Measurements from ENCODE around the gene B3GNT4. TPM values are rescaled to one million over a fixed set of nuclear protein-coding genes. Genes with fewer than 3 reads are reported as not detected.

The B3GNT4 gene
- total and polyA plus RNA-seq, 8 donors: 0.58 to 0.81 (median 0.62) TPM; not detected in 4

GRCh38 chr12:122167356-122167925 is 36.1 kb upstream of the B3GNT4 start:
- intact Hi-C loops (cut with DNase I; ENCODE audit: low total_unique reads): no loop called here
- WGBS, 5 donors: 71 to 82% (median 81%) methylated on average over 10 of the region's 10 CpGs
- no peaks in the 10 kb centered on the region for H3K36me3 ChIP-seq
- H3K4me3 ChIP-seq: no peak overlapping the region
- TF ChIP-seq POLR2A (IDR thresholded peaks at IDR 0.05): no peak
- TF ChIP-seq EP300 (IDR thresholded peaks at IDR 0.05): no peak
- no peak for TF ChIP-seq CTCF (IDR thresholded peaks at IDR 0.05)
- TF ChIP-seq POLR2AphosphoS5 (IDR thresholded peaks at IDR 0.05): no peak
- H3K9me3 ChIP-seq: no peaks in the 10 kb centered on the region
- H3K27ac ChIP-seq: no peak overlapping the region
- H3K4me1 ChIP-seq: no peaks in the 10 kb centered on the region
- peaks cover 0 to 17% (median 0%) of the 10 kb centered on the region in 3 donors for H3K27me3 ChIP-seq
- DNase-seq: no peak

DNA sequence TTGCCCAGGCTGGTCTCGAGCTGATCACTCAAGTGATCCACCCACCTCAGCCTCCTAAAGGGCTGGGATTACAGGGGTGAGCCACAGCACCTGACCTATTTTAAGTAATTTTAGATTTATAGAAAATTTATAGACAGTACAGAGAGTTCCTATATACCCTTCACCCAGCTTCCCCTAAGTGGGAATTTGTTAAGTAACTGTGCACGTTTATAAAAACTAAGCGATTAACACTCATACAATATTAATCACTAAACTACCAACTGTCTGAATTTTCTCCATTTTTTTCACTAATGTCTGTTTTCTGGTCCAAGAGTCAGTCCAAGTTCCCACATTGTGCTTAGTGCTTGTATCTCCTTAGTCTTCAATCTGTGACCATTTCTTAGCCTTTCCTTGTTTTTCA is 35.0 kb upstream of the B3GNT4 start:
- no peak overlapping the region for H3K4me3 ChIP-seq
- intact Hi-C loops (cut with DNase I; ENCODE audit: low total_unique reads): no loop called here
- no peaks in the 10 kb centered on the region for H3K9me3 ChIP-seq
- WGBS, 5 donors: 89 to 100% (median 91%) methylated on average over 3 of the region's 3 CpGs
- TF ChIP-seq POLR2AphosphoS5 (IDR thresholded peaks at IDR 0.05): no peak
- TF ChIP-seq CTCF (IDR thresholded peaks at IDR 0.05): no peak
- no peak for TF ChIP-seq EP300 (IDR thresholded peaks at IDR 0.05)
- no peak for TF ChIP-seq POLR2A (IDR thresholded peaks at IDR 0.05)
- DNase-seq: no peak
- peaks cover 0 to 17% (median 0%) of the 10 kb centered on the region in 3 donors for H3K27me3 ChIP-seq
- no peaks in the 10 kb centered on the region for H3K36me3 ChIP-seq
- H3K27ac ChIP-seq: no peak overlapping the region
- no peaks in the 10 kb centered on the region for H3K4me1 ChIP-seq

DNA sequence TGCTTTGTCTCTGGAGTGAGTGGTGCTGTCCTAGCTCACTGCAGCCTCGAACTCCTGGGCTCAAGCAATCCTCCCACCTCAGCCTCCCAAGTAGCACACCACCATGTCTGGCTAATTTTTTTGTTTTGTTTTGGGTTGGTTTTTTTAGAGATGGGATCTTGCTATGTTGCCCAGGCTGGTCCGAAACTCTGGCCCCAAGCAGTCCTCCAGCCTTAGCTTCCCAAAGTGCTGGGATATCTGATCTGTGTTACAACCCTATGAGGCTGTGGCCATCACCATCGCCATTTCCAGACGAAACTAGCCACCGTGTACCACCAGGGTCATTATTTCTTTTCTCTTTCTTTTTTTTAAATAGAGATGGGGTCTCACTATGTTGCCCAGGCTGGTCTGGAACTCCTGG is 32.1 kb upstream of the B3GNT4 start:
- no peak for DNase-seq
- intact Hi-C loops (cut with DNase I; ENCODE audit: low total_unique reads): no loop called here
- no peaks in the 10 kb centered on the region for H3K36me3 ChIP-seq
- TF ChIP-seq EP300 (IDR thresholded peaks at IDR 0.05): no peak
- no peak for TF ChIP-seq POLR2A (IDR thresholded peaks at IDR 0.05)
- TF ChIP-seq POLR2AphosphoS5 (IDR thresholded peaks at IDR 0.05): no peak
- no peak for TF ChIP-seq CTCF (IDR thresholded peaks at IDR 0.05)
- no peak overlapping the region for H3K4me3 ChIP-seq
- no peaks in the 10 kb centered on the region for H3K4me1 ChIP-seq
- no peak overlapping the region for H3K27ac ChIP-seq
- WGBS, 5 donors: 90 to 95% (median 91%) methylated on average over 5 of the region's 5 CpGs
- H3K9me3 ChIP-seq: no peaks in the 10 kb centered on the region
- H3K27me3 ChIP-seq: peaks cover 0 to 14% (median 0%) of the 10 kb centered on the region in 3 donors

DNA sequence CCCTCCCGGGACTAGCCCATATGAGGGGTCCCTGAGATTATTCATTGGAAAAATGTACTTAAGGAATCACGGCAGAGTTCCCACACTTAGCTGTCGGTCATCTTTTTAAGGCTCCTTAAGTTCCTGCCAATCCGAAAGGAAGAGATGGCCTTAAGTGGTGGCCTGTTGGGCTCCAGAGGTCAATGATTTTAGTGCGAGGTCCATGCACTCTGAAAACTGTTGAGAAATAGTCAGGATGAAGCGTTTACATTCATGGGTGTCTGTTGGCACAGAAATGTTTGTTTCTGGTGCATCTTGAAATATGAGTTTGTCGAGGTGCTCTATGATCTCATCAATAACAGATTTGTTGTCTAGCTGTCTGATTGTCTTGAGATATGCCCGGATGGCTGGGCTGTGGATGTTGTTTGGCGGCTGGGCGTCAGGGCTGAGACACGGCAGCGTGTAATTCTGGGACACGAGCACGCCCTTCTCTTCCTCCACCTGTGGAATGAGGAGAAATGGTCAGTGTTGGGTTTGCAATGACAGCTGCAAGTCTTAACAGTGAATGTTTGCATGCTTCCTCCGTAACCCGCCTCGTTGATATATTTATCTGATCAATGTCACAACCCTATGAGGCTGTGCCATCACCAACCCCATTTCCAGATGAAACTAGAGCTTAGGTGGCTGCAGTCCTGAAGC is 31.1 kb upstream of the B3GNT4 start:
- H3K9me3 ChIP-seq: no peaks in the 10 kb centered on the region
- intact Hi-C loops (cut with DNase I; ENCODE audit: low total_unique reads): no loop called here
- no peaks in the 10 kb centered on the region for H3K4me1 ChIP-seq
- 60 to 73% (median 68%) methylated on average over 15 to 17 of the region's 17 CpGs for WGBS, 5 donors
- H3K27ac ChIP-seq: no peak overlapping the region
- H3K4me3 ChIP-seq: no peak overlapping the region
- H3K27me3 ChIP-seq: peaks cover 0 to 13% (median 0%) of the 10 kb centered on the region in 3 donors
- DNase-seq: no peak
- no peak for TF ChIP-seq POLR2AphosphoS5 (IDR thresholded peaks at IDR 0.05)
- no peak for TF ChIP-seq POLR2A (IDR thresholded peaks at IDR 0.05)
- no peaks in the 10 kb centered on the region for H3K36me3 ChIP-seq

All from stomach (tissue), 9 donors.